Measurements from ENCODE around the gene MMADHC.

- TF ChIP-seq CTCF (IDR thresholded peaks at IDR 0.05) (no peak), POLR2A (IDR thresholded peaks at IDR 0.05) (no peak), POLR2AphosphoS5 (IDR thresholded peaks at IDR 0.05) (no peak)
Observed at GRCh38 chr2:149629026-149629425, 41.5 kb upstream of the MMADHC start.

All from prostate gland (tissue), 2 donors.